HepG2 (cell line): ENCODE results near the gene RNASE7. TPM values are rescaled to one million over a fixed set of nuclear protein-coding genes. Genes with fewer than 3 reads are reported as not detected.
A peak's percentile ranks its signal among the peaks of the same experiment; 100 is the strongest.

Experiments
- ATF5 ChIP-seq: sonication (generic); formaldehyde crosslinking; IDR thresholded peaks from 2 replicates; pipeline ENCODE4 v1.4.0; 2020; ENCODE audit warnings: mild to moderate bottlenecking, low read depth, missing genetic modification reagents
- BRCA1 ChIP-seq: sonication (generic); formaldehyde crosslinking; IDR thresholded peaks from 2 replicates; pipeline ENCODE4 v1.4.0; 2020; ENCODE audit warnings: missing genetic modification reagents
- CAMTA2 ChIP-seq: sonication (generic); formaldehyde crosslinking; IDR thresholded peaks from 2 replicates; pipeline ENCODE4 v1.4.0; 2020; ENCODE audit warnings: mild to moderate bottlenecking, missing genetic modification reagents, borderline replicate concordance
- EP300 ChIP-seq, 3 experiments: sonication (generic) in 1 of 3; formaldehyde crosslinking in 1 of 3; IDR thresholded peaks; 2 replicates each; pipeline versions ENCODE4 v1.5.1 to v1.6.1; 2011 to 2020; ENCODE audit warnings: low read depth in 2 of 3, low read length in 2 of 3, borderline replicate concordance in 1 of 3, improper control_type of control experiment in 1 of 3, mild to moderate bottlenecking in 1 of 3, missing genetic modification reagents in 1 of 3, moderate library complexity in 1 of 3
- FLYWCH1 ChIP-seq: sonication (generic); formaldehyde crosslinking; IDR thresholded peaks from 2 replicates; pipeline ENCODE4 v1.8.1; 2023; ENCODE audit warnings: mild to moderate bottlenecking, missing genetic modification reagents
- GATA4 ChIP-seq: sonication (generic); IDR thresholded peaks from 2 replicates; pipeline ENCODE4 v1.6.1; 2016; ENCODE audit warnings: antibody characterized with exemption, low read depth, borderline replicate concordance
- IRF2 ChIP-seq: IDR thresholded peaks from 2 replicates; pipeline ENCODE4 v1.6.1; 2018; ENCODE audit warnings: missing genetic modification reagents, missing compliant biosample characterization
- LBX2 ChIP-seq: sonication (generic); formaldehyde crosslinking; IDR thresholded peaks from 2 replicates; pipeline ENCODE4 v1.5.0; 2020; ENCODE audit warnings: missing genetic modification reagents, mild to moderate bottlenecking, borderline replicate concordance
- MAFF ChIP-seq: IDR thresholded peaks from 2 replicates; pipeline ENCODE4 v1.6.1; 2011; ENCODE audit warnings: low read depth, low read length, improper control_type of control experiment
- MEIS2 ChIP-seq: sonication (generic); formaldehyde crosslinking; IDR thresholded peaks from 2 replicates; pipeline ENCODE4 v1.9.0; 2021; ENCODE audit warnings: mild to moderate bottlenecking, missing genetic modification reagents
- POLR2AphosphoS2 ChIP-seq: IDR thresholded peaks from 2 replicates; pipeline ENCODE4 v1.6.1; 2011; ENCODE audit warnings: low read depth, low read length, improper control_type of control experiment
- ZBTB7B ChIP-seq: sonication (generic); formaldehyde crosslinking; IDR thresholded peaks from 2 replicates; pipeline ENCODE4 v1.4.0; 2020; ENCODE audit warnings: missing genetic modification reagents
- ZNF331 ChIP-seq: sonication (generic); formaldehyde crosslinking; IDR thresholded peaks from 2 replicates; pipeline ENCODE4 v1.4.0; 2020; ENCODE audit warnings: missing genetic modification reagents
- ZNF432 ChIP-seq: sonication (generic); formaldehyde crosslinking; IDR thresholded peaks from 2 replicates; pipeline ENCODE4 v1.5.0; 2020; ENCODE audit warnings: missing genetic modification reagents, mild to moderate bottlenecking, borderline replicate concordance
- ZNF557 ChIP-seq: sonication (generic); formaldehyde crosslinking; IDR thresholded peaks from 2 replicates; pipeline ENCODE4 v1.4.0; 2020; ENCODE audit warnings: missing genetic modification reagents
- ZNF703 ChIP-seq: sonication (generic); formaldehyde crosslinking; IDR thresholded peaks from 2 replicates; pipeline ENCODE4 v1.5.1; 2020; ENCODE audit warnings: missing genetic modification reagents, mild to moderate bottlenecking, moderate library complexity, borderline replicate concordance
- polyA plus RNA-seq, 8 experiments: library from polyadenylated mRNA; depleted of rRNA in 3 of 8; stranded (reverse) in 7 of 8; unstranded in 1 of 8; fragments of >200 nt; fragmentation: Illumina TruSeq in 4 of 8; extraction: Trizol in 4 of 8; gene quantifications; 2 replicates each; pipeline versions ENCODE4 v1.2.1 to v1.2.3, GENCODE V29; 2011 to 2016; ENCODE audit warnings: low read depth in 4 of 8, missing spikeins in 1 of 8, mixed read lengths in 1 of 8; ENCODE audit not compliant: insufficient read depth in 1 of 8
- total RNA-seq, 5 experiments: library from RNA; depleted of rRNA; stranded (reverse); fragments of >200 nt; fragmentation: Illumina TruSeq; extraction: Trizol; gene quantifications; 2 replicates each; pipeline ENCODE4 v1.2.3, GENCODE V29; 2016; ENCODE audit warnings: low read depth in 1 of 5
- TF ChIP-seq, protein P1 (sequence below): sonication (generic); formaldehyde crosslinking; IDR thresholded peaks from 2 replicates; pipeline ENCODE4 v1.4.0; 2020; ENCODE audit warnings: low read depth, mild to moderate bottlenecking, missing genetic modification reagents
- TF ChIP-seq, protein P2 (sequence below): IDR thresholded peaks from 2 replicates; pipeline ENCODE4 v1.6.1; 2016; ENCODE audit warnings: low read depth, missing genetic modification reagents, missing compliant biosample characterization

Gene RNASE7
- total and polyA plus RNA-seq, 2 of the 13 experiments (the other 11 are each of a cell fraction or from before 2014, with no cell fraction given), result 0.04 TPM; not detected in 1

DNA sequence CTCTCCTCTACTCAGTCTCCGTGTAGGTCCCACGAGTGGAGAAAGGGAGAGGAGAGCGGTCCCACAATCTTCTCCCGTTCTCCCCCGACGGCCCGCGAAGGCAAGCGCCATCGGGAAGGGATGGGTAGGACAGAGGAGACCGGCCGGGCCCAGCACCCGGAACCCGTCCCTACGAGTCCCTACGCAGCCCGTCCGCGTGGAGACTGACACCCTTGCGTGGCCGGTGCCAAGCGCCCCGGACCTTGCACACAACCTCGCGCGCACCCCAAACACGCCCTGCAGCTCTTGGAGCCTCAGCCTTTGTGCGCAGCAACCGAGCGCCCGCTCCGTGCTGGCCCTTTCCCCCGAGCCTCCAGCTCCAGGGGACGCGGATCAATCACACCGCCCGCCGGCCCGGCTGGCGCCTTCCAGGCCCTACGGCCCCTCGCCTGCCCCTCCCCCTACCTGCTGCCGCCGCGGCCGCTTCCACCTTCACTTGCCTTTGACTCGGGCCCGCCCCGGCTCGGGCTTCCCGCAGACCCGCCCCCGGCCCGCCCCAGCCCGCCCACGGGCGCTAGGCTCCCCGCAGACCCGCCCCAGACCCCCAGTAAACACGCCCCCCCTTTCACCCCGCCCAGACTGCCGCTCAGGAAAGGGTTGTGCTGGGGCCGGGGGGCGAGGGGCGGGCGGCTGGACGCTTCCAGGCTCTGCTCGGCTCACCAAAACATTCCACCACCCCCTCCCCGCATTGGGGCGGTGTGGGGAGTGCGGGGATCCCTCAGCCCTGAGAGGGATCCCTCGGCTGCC is 17.4 kb upstream of the RNASE7 start, which contains the start of gene NDRG2 (continued):
- peak; percentile 41 to 77; a peak in 3 of 4 replicates for TF ChIP-seq EP300 (IDR thresholded peaks at IDR 0.05; ENCODE audit: low read depth in 2 of 2, low read length in 2 of 2)
- peak; percentile 52; the same call in 1 of the 2 replicates for TF ChIP-seq EP300 (CRISPR knock-in tag; IDR thresholded peaks at IDR 0.05; ENCODE audit: borderline replicate concordance)
- no peak for TF ChIP-seq FLYWCH1 (CRISPR knock-in tag)
- TF ChIP-seq, protein P1, sequence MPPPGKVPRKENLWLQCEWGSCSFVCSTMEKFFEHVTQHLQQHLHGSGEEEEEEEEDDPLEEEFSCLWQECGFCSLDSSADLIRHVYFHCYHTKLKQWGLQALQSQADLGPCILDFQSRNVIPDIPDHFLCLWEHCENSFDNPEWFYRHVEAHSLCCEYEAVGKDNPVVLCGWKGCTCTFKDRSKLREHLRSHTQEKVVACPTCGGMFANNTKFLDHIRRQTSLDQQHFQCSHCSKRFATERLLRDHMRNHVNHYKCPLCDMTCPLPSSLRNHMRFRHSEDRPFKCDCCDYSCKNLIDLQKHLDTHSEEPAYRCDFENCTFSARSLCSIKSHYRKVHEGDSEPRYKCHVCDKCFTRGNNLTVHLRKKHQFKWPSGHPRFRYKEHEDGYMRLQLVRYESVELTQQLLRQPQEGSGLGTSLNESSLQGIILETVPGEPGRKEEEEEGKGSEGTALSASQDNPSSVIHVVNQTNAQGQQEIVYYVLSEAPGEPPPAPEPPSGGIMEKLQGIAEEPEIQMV, result no peak
- peak; percentile 82; the same call in 1 of the 2 replicates for TF ChIP-seq MEIS2 (CRISPR knock-in tag)
- peak; percentile 64; the same call in 1 of the 2 replicates for TF ChIP-seq ZNF331 (CRISPR knock-in tag)
- 0 out of 2 replicates have a peak, but pooled peaks have one; percentile 45 for TF ChIP-seq IRF2 (CRISPR knock-in tag)
- no peak for TF ChIP-seq GATA4
- TF ChIP-seq ZNF703 (CRISPR knock-in tag), result no peak
- TF ChIP-seq MAFF, result no peak
- TF ChIP-seq CAMTA2 (CRISPR knock-in tag), result peak; percentile 20; the same call in 1 of the 2 replicates
- TF ChIP-seq ATF5, result no peak
- TF ChIP-seq LBX2 (CRISPR knock-in tag), result no peak; the same call in 1 of the 2 replicates
- TF ChIP-seq ZNF557 (CRISPR knock-in tag), result peak; percentile 53; the same call in 1 of the 2 replicates
- 0 out of 2 replicates have a peak, but pooled peaks have one; percentile 78 for TF ChIP-seq BRCA1 (CRISPR knock-in tag)
- TF ChIP-seq, protein P2, sequence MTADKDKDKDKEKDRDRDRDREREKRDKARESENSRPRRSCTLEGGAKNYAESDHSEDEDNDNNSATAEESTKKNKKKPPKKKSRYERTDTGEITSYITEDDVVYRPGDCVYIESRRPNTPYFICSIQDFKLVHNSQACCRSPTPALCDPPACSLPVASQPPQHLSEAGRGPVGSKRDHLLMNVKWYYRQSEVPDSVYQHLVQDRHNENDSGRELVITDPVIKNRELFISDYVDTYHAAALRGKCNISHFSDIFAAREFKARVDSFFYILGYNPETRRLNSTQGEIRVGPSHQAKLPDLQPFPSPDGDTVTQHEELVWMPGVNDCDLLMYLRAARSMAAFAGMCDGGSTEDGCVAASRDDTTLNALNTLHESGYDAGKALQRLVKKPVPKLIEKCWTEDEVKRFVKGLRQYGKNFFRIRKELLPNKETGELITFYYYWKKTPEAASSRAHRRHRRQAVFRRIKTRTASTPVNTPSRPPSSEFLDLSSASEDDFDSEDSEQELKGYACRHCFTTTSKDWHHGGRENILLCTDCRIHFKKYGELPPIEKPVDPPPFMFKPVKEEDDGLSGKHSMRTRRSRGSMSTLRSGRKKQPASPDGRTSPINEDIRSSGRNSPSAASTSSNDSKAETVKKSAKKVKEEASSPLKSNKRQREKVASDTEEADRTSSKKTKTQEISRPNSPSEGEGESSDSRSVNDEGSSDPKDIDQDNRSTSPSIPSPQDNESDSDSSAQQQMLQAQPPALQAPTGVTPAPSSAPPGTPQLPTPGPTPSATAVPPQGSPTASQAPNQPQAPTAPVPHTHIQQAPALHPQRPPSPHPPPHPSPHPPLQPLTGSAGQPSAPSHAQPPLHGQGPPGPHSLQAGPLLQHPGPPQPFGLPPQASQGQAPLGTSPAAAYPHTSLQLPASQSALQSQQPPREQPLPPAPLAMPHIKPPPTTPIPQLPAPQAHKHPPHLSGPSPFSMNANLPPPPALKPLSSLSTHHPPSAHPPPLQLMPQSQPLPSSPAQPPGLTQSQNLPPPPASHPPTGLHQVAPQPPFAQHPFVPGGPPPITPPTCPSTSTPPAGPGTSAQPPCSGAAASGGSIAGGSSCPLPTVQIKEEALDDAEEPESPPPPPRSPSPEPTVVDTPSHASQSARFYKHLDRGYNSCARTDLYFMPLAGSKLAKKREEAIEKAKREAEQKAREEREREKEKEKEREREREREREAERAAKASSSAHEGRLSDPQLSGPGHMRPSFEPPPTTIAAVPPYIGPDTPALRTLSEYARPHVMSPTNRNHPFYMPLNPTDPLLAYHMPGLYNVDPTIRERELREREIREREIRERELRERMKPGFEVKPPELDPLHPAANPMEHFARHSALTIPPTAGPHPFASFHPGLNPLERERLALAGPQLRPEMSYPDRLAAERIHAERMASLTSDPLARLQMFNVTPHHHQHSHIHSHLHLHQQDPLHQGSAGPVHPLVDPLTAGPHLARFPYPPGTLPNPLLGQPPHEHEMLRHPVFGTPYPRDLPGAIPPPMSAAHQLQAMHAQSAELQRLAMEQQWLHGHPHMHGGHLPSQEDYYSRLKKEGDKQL, result 0 out of 2 replicates have a peak, but pooled peaks have one; percentile 29
- no peak for TF ChIP-seq POLR2AphosphoS2
- TF ChIP-seq ZNF432 (CRISPR knock-in tag), result no peak
- TF ChIP-seq ZBTB7B (CRISPR knock-in tag), result no peak; the same call in 1 of the 2 replicates
